ENCODE data around the gene EPHB4.
A peak's percentile ranks its signal among the peaks of the same experiment; 100 is the strongest.

Gene EPHB4

DNA sequence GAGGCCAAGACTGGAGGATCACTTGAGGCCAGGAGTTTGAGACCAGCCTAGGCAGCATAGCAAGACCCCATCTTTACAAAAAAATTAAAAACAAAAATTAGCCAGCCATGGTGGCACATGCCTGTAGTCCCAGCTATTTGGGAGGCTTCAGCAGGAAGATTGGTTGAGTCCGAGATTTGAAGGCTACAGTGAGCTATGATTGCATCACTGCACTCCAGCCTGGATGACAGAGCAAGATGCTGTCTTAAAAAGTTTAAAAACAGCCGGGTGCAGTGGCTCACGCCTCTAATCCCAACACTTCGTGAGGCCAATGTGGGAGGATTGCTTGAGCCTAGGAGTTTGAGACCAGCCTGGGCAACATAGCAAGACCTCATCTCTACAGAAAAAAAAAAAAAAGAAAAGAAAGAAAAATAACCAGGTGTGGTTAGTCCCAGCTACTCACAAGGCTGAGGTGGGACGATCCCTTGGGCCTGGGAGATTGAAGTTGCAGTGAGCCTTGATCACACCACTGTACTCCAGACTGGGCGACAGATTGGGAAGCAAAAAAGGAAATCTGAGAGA is 49.2 kb downstream of the EPHB4 start:
- no peak for DNase-seq
- no peak overlapping the region for H3K18ac ChIP-seq (ENCODE audit: low read length)
- H3K27me3 ChIP-seq (ENCODE audit: insufficient read depth, low read length) = no peaks in the 10 kb centered on the region
- H4K12ac ChIP-seq (ENCODE audit: low read depth, low read length) = no peak overlapping the region
- H3K36me3 ChIP-seq (ENCODE audit: control insufficient read depth in 1 of 2, insufficient read depth in 2 of 2, low read length in 2 of 2) = no peaks in the 10 kb centered on the region
- no peak overlapping the region for H3K4me3 ChIP-seq (ENCODE audit: low read depth, low read length)
- H3K4me1 ChIP-seq (ENCODE audit: control insufficient read depth in 1 of 2, insufficient read depth in 2 of 2, low read length in 2 of 2) = no peaks in the 10 kb centered on the region
- no peak overlapping the region for H2AK5ac ChIP-seq (ENCODE audit: low read length)
- no peaks in the 10 kb centered on the region for H3K79me2 ChIP-seq (ENCODE audit: control insufficient read depth, insufficient read depth, low read length, poor library complexity)
- no peaks in the 10 kb centered on the region for H3K79me1 ChIP-seq (ENCODE audit: low read length)
- no peak overlapping the region for H3K27ac ChIP-seq (ENCODE audit: low read depth, low read length)
- peaks cover 3% of the 10 kb centered on the region for H3K9me3 ChIP-seq (ENCODE audit: insufficient read depth, low read depth, low read length)
- H2BK120ac ChIP-seq (ENCODE audit: insufficient read depth, low read length, poor library complexity) = no peak overlapping the region
- no peak overlapping the region for H3K4ac ChIP-seq (ENCODE audit: low read depth, low read length)
- H3K4me2 ChIP-seq (ENCODE audit: low read length) = no peak overlapping the region
- no CpG with 5 or more reads among the region's 6 CpGs for WGBS (ENCODE audit: extremely low coverage, insufficient coverage, insufficient read length)
- H3K9ac ChIP-seq (ENCODE audit: low read length) = no peak overlapping the region
- no peak overlapping the region for H3K14ac ChIP-seq (ENCODE audit: low read length)
- H4K91ac ChIP-seq (ENCODE audit: low read depth, low read length) = no peak overlapping the region
- no peak overlapping the region for H2AFZ ChIP-seq (ENCODE audit: insufficient read depth, low read length, poor library complexity)
- no peak overlapping the region for H2BK12ac ChIP-seq (ENCODE audit: low read length)
- H3K23ac ChIP-seq (ENCODE audit: low read length) = no peak overlapping the region
- H2BK5ac ChIP-seq (ENCODE audit: low read depth, low read length, poor library complexity) = no peak overlapping the region
- H4K8ac ChIP-seq (ENCODE audit: low read depth, low read length) = no peak overlapping the region

DNA sequence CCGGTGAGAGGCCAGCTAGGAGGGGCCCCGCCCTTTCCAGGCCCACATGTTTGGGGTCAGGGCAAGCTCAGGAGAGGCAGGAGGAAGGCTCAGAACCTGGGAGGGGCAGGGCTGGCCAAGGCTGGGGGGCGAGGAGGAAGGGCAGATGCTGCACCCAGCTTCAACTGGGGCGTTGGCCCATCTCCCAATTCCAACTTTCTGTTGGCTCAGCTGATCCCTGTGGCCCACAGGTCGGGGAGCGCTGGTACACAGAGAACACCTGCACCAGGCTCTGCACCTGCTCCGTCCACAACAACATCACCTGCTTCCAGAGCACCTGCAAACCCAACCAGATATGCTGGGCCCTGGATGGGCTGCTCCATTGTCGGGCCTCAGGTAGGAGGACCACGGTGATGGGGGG is 53.8 kb downstream of the EPHB4 start:
- Histone ChIP-seq H3K4me3 (ENCODE audit: low read depth, low read length) (no peak overlapping the region), H3K9me3 (ENCODE audit: insufficient read depth, low read depth, low read length) (peaks cover 3% of the 10 kb centered on the region), H2BK5ac (ENCODE audit: low read depth, low read length, poor library complexity) (no peak overlapping the region), H4K8ac (ENCODE audit: low read depth, low read length) (no peak overlapping the region), H2BK120ac (ENCODE audit: insufficient read depth, low read length, poor library complexity) (no peak overlapping the region), H2AFZ (ENCODE audit: insufficient read depth, low read length, poor library complexity) (no peak overlapping the region), H2AK5ac (ENCODE audit: low read length) (no peak overlapping the region), H3K4me2 (ENCODE audit: low read length) (no peak overlapping the region), H3K27ac (ENCODE audit: low read depth, low read length) (no peak overlapping the region), H4K12ac (ENCODE audit: low read depth, low read length) (no peak overlapping the region), H2BK12ac (ENCODE audit: low read length) (no peak overlapping the region), H3K4ac (ENCODE audit: low read depth, low read length) (no peak overlapping the region), H3K9ac (ENCODE audit: low read length) (no peak overlapping the region), H3K14ac (ENCODE audit: low read length) (no peak overlapping the region), H4K91ac (ENCODE audit: low read depth, low read length) (no peak overlapping the region), H3K18ac (ENCODE audit: low read length) (no peak overlapping the region), H3K36me3 (ENCODE audit: control insufficient read depth in 1 of 2, insufficient read depth in 2 of 2, low read length in 2 of 2) (no peaks in the 10 kb centered on the region), H3K23ac (ENCODE audit: low read length) (no peak overlapping the region), H3K79me1 (ENCODE audit: low read length) (no peaks in the 10 kb centered on the region), H3K27me3 (ENCODE audit: insufficient read depth, low read length) (no peaks in the 10 kb centered on the region), H3K79me2 (ENCODE audit: control insufficient read depth, insufficient read depth, low read length, poor library complexity) (no peaks in the 10 kb centered on the region), H3K4me1 (ENCODE audit: control insufficient read depth in 1 of 2, insufficient read depth in 2 of 2, low read length in 2 of 2) (no peaks in the 10 kb centered on the region)
- no peak for DNase-seq
- no CpG with 5 or more reads among the region's 9 CpGs for WGBS (ENCODE audit: extremely low coverage, insufficient coverage, insufficient read length)

GRCh38 chr7:100768784-100769183 is 58.5 kb downstream of the EPHB4 start:
- Histone ChIP-seq H2BK120ac (ENCODE audit: insufficient read depth, low read length, poor library complexity) (no peak overlapping the region), H3K4ac (ENCODE audit: low read depth, low read length) (no peak overlapping the region), H3K79me2 (ENCODE audit: control insufficient read depth, insufficient read depth, low read length, poor library complexity) (no peaks in the 10 kb centered on the region), H2BK12ac (ENCODE audit: low read length) (no peak overlapping the region), H3K9me3 (ENCODE audit: insufficient read depth, low read depth, low read length) (peaks cover 6% of the 10 kb centered on the region), H3K36me3 (ENCODE audit: control insufficient read depth in 1 of 2, insufficient read depth in 2 of 2, low read length in 2 of 2) (no peaks in the 10 kb centered on the region), H3K9ac (ENCODE audit: low read length) (no peak overlapping the region), H3K4me3 (ENCODE audit: low read depth, low read length) (no peak overlapping the region), H3K4me2 (ENCODE audit: low read length) (no peak overlapping the region), H3K27ac (ENCODE audit: low read depth, low read length) (no peak overlapping the region), H4K12ac (ENCODE audit: low read depth, low read length) (no peak overlapping the region), H4K8ac (ENCODE audit: low read depth, low read length) (no peak overlapping the region), H2AFZ (ENCODE audit: insufficient read depth, low read length, poor library complexity) (no peak overlapping the region), H3K27me3 (ENCODE audit: insufficient read depth, low read length) (no peaks in the 10 kb centered on the region), H3K14ac (ENCODE audit: low read length) (no peak overlapping the region), H3K4me1 (ENCODE audit: control insufficient read depth in 1 of 2, insufficient read depth in 2 of 2, low read length in 2 of 2) (no peaks in the 10 kb centered on the region), H3K18ac (ENCODE audit: low read length) (no peak overlapping the region), H4K91ac (ENCODE audit: low read depth, low read length) (no peak overlapping the region), H2BK5ac (ENCODE audit: low read depth, low read length, poor library complexity) (no peak overlapping the region), H3K79me1 (ENCODE audit: low read length) (no peaks in the 10 kb centered on the region), H2AK5ac (ENCODE audit: low read length) (no peak overlapping the region), H3K23ac (ENCODE audit: low read length) (no peak overlapping the region)
- no peak for DNase-seq
- WGBS (ENCODE audit: extremely low coverage, insufficient coverage, insufficient read length) = no CpG with 5 or more reads among the region's 7 CpGs

GRCh38 chr7:100765250-100765649 is 62.1 kb downstream of the EPHB4 start:
- no peaks in the 10 kb centered on the region for H3K79me1 ChIP-seq (ENCODE audit: low read length)
- no peak overlapping the region for H3K4ac ChIP-seq (ENCODE audit: low read depth, low read length)
- no peak overlapping the region for H3K23ac ChIP-seq (ENCODE audit: low read length)
- H4K8ac ChIP-seq (ENCODE audit: low read depth, low read length) = no peak overlapping the region
- H3K36me3 ChIP-seq (ENCODE audit: control insufficient read depth in 1 of 2, insufficient read depth in 2 of 2, low read length in 2 of 2) = no peaks in the 10 kb centered on the region
- no peak overlapping the region for H3K4me2 ChIP-seq (ENCODE audit: low read length)
- H3K9me3 ChIP-seq (ENCODE audit: insufficient read depth, low read depth, low read length) = peaks cover 4% of the 10 kb centered on the region
- H3K4me3 ChIP-seq (ENCODE audit: low read depth, low read length) = no peak overlapping the region
- H4K12ac ChIP-seq (ENCODE audit: low read depth, low read length) = no peak overlapping the region
- no peak overlapping the region for H3K9ac ChIP-seq (ENCODE audit: low read length)
- no peak overlapping the region for H4K91ac ChIP-seq (ENCODE audit: low read depth, low read length)
- H2BK120ac ChIP-seq (ENCODE audit: insufficient read depth, low read length, poor library complexity) = no peak overlapping the region
- H3K14ac ChIP-seq (ENCODE audit: low read length) = no peak overlapping the region
- H3K18ac ChIP-seq (ENCODE audit: low read length) = no peak overlapping the region
- peak; percentile 95 to 96 for DNase-seq
- H3K79me2 ChIP-seq (ENCODE audit: control insufficient read depth, insufficient read depth, low read length, poor library complexity) = no peaks in the 10 kb centered on the region
- H3K27ac ChIP-seq (ENCODE audit: low read depth, low read length) = no peak overlapping the region
- WGBS (ENCODE audit: extremely low coverage, insufficient coverage, insufficient read length) = no CpG with 5 or more reads among the region's 16 CpGs
- H3K27me3 ChIP-seq (ENCODE audit: insufficient read depth, low read length) = no peaks in the 10 kb centered on the region
- no peaks in the 10 kb centered on the region for H3K4me1 ChIP-seq (ENCODE audit: control insufficient read depth in 1 of 2, insufficient read depth in 2 of 2, low read length in 2 of 2)
- H2AFZ ChIP-seq (ENCODE audit: insufficient read depth, low read length, poor library complexity) = no peak overlapping the region
- no peak overlapping the region for H2AK5ac ChIP-seq (ENCODE audit: low read length)
- no peak overlapping the region for H2BK12ac ChIP-seq (ENCODE audit: low read length)
- H2BK5ac ChIP-seq (ENCODE audit: low read depth, low read length, poor library complexity) = no peak overlapping the region
